Body of pancreas (tissue), 4 donors: ENCODE measurements around the gene DMRTC2. TPM values are rescaled to one million over a fixed set of nuclear protein-coding genes. Genes with fewer than 3 reads are reported as not detected.
A peak's percentile ranks its signal among the peaks of the same experiment; 100 is the strongest.

Source experiments
- ATAC-seq: fragments of 150-250 bp; one replicate; pipeline ENCODE4 v1.9.1; 2016
- DNase-seq, 4 donors: peaks; one replicate each; pipeline ENCODE4 v3.0.0-alpha.2; 2019
- H3K27ac ChIP-seq, 4 donors: fragments of 200-600 bp; sonication (generic); 1 replicate in 3 of 4; 2 replicates in 1 of 4; pipeline versions ENCODE4 v1.5.1 to v1.6.1; 2016 to 2019; ENCODE audit warnings: mild to moderate bottlenecking in 1 of 4, mixed read lengths in 1 of 4, moderate library complexity in 1 of 4
- H3K27me3 ChIP-seq, 2 donors: fragments of 200-600 bp; sonication (generic); one replicate each; pipeline ENCODE4 v1.6.0; 2016; ENCODE audit warnings: mild to moderate bottlenecking in 1 of 2
- H3K36me3 ChIP-seq, 2 donors: fragments of 200-600 bp; sonication (generic); replicated peaks in 1 of 2; 2 replicates each; pipeline ENCODE4 v1.5.1; 2016; ENCODE audit warnings: low read depth in 2 of 2; ENCODE audit not compliant: insufficient read depth in 1 of 2
- H3K4me1 ChIP-seq: fragments of 200-600 bp; sonication (generic); one replicate; pipeline ENCODE4 v1.6.0; 2016
- H3K4me3 ChIP-seq, 2 donors: fragments of 200-600 bp; sonication (generic); 1 replicate in 1 of 2; 2 replicates in 1 of 2; pipeline ENCODE4 v1.5.1; 2016 to 2019
- H3K9me3 ChIP-seq, 3 donors: fragments of 200-600 bp; sonication (generic); 1 replicate in 2 of 3; 2 replicates in 1 of 3; pipeline ENCODE4 v1.5.1; 2016
- CTCF ChIP-seq, 7 experiments: fragments of 450-650 bp in 4 of 7; fragments of 200-600 bp in 3 of 7; sonication (generic) in 3 of 7; IDR thresholded peaks; one replicate each; pipeline ENCODE4 v1.5.1; 2016 to 2019; ENCODE audit warnings: antibody characterized with exemption in 7 of 7
- POLR2A ChIP-seq, 3 donors: fragments of 450-650 bp; IDR thresholded peaks; one replicate each; pipeline ENCODE4 v1.6.1; 2016; ENCODE audit warnings: antibody characterized with exemption in 3 of 3, mild to moderate bottlenecking in 2 of 3
- whole genome bisulfite sequencing, 2 donors: methylation state at CpG; one replicate each; pipeline ENCODE4 v1.1.5; 2017; 5-methylcytosine and 5-hydroxymethylcytosine counted together
- intact Hi-C: fragments of 100-400 bp; cut with DNase I; formaldehyde crosslinking; loops from one replicate; pipeline ENCODE4 v1.15.1; 2023
- total RNA-seq, 2 donors: library from RNA; depleted of rRNA; stranded (reverse); fragments of >200 nt; gene quantifications; one replicate each; pipeline ENCODE4 v1.1.0, GENCODE V29; 2016

The DMRTC2 gene
- total RNA-seq, 2 donors from 2014 or later, result not detected

GRCh38 chr19:41864374-41864773 lies 19.5 kb downstream of the DMRTC2 start:
- Histone ChIP-seq H3K4me1 (peaks cover 71% of the 10 kb centered on the region), H3K27me3 (no peaks in the 10 kb centered on the region), H3K27ac (no peak overlapping the region), H3K9me3 (no peaks in the 10 kb centered on the region), H3K4me3 (no peak overlapping the region), H3K36me3 (peaks cover 11 to 15% of the 10 kb centered on the region in 2 donors)
- intact Hi-C loops, result no loop called here
- WGBS, 2 donors, result 87 to 88% methylated on average over 5 of the region's 5 CpGs
- no peak for DNase-seq
- no peak for ATAC-seq
- TF ChIP-seq POLR2A (IDR thresholded peaks at IDR 0.05) (no peak), CTCF (IDR thresholded peaks at IDR 0.05) (no peak)

- no peak for TF ChIP-seq POLR2A (IDR thresholded peaks at IDR 0.05)
- no peak for TF ChIP-seq CTCF (IDR thresholded peaks at IDR 0.05)
- intact Hi-C loops, result no loop called here
- 92 to 100% methylated on average over 3 of the region's 3 CpGs for WGBS, 2 donors
- H3K27me3 ChIP-seq, result no peaks in the 10 kb centered on the region
- H3K36me3 ChIP-seq, result peaks cover 18 to 26% of the 10 kb centered on the region in 2 donors
- DNase-seq, result no peak
- H3K4me1 ChIP-seq, result peaks cover 64% of the 10 kb centered on the region
- no peak overlapping the region for H3K4me3 ChIP-seq
- ATAC-seq, result peak; percentile 20
- H3K27ac ChIP-seq, result no peak overlapping the region
- no peaks in the 10 kb centered on the region for H3K9me3 ChIP-seq
Observed at GRCh38 chr19:41866284-41866683, 21.4 kb downstream of the DMRTC2 start.

- no peaks in the 10 kb centered on the region for H3K9me3 ChIP-seq
- H3K27me3 ChIP-seq, result no peaks in the 10 kb centered on the region
- H3K4me3 ChIP-seq, result no peak overlapping the region
- 46 to 50% methylated on average over 6 to 10 of the region's 10 CpGs for WGBS, 2 donors
- DNase-seq (no peak), ATAC-seq (no peak)
- no peak overlapping the region for H3K27ac ChIP-seq
- H3K4me1 ChIP-seq, result peaks cover 49% of the 10 kb centered on the region
- intact Hi-C loops, result no loop called here
- peaks cover 20 to 23% of the 10 kb centered on the region in 2 donors for H3K36me3 ChIP-seq
- TF ChIP-seq CTCF (IDR thresholded peaks at IDR 0.05) (no peak), POLR2A (IDR thresholded peaks at IDR 0.05) (no peak)
Observed at GRCh38 chr19:41868120-41868988, 23.5 kb downstream of the DMRTC2 start.

- WGBS, 2 donors, result 76 to 87% methylated on average over 10 to 12 of the region's 12 CpGs
- Histone ChIP-seq H3K9me3 (no peaks in the 10 kb centered on the region), H3K36me3 (peaks cover 19 to 22% of the 10 kb centered on the region in 2 donors), H3K27ac (no peak overlapping the region), H3K4me3 (no peak overlapping the region), H3K4me1 (peaks cover 47% of the 10 kb centered on the region), H3K27me3 (no peaks in the 10 kb centered on the region)
- intact Hi-C loops, result no loop called here
- DNase-seq (no peak), ATAC-seq (no peak)
- no peak for TF ChIP-seq POLR2A (IDR thresholded peaks at IDR 0.05)
- no peak for TF ChIP-seq CTCF (IDR thresholded peaks at IDR 0.05)
Observed at GRCh38 chr19:41868989-41869300, 24.1 kb downstream of the DMRTC2 start.
